Loucy (cell line): Measurements from ENCODE around the gene IL17C.

Experiments
- EZH2phosphoT487 ChIP-seq: fragments of 200-600 bp; IDR thresholded peaks from 2 replicates; pipeline ENCODE4 v1.6.1; 2018; ENCODE audit warnings: antibody characterized with exemption, mild to moderate bottlenecking, moderate library complexity, borderline replicate concordance
- TF ChIP-seq, protein P1 (sequence below): fragments of 200-600 bp; sonication (generic); conservative IDR thresholded peaks from 2 replicates; pipeline ENCODE4 v1.5.1; 2014; ENCODE audit warnings: mild to moderate bottlenecking, antibody characterized with exemption, low read length

DNA sequence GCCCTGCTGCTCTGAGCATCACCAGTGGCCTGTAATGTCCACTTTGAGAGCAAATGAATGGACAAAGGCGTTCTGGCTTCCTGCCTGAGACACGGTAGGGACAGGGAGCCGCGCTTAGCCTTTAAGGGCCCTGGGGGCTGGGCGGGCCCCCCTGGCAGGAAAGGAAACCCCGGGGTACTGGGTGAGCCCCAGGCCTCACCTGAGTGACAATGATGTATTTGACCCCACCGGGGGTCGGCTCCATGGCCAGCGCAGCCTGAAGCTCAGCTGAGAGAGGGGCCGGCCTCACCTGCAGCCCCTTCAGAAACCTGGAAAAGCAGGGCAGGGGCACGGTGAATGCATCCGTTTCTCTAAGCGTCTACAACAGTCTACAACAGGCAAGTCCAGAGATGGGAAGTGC, 14.7 kb downstream of the IL17C start:
- TF ChIP-seq, protein P1, sequence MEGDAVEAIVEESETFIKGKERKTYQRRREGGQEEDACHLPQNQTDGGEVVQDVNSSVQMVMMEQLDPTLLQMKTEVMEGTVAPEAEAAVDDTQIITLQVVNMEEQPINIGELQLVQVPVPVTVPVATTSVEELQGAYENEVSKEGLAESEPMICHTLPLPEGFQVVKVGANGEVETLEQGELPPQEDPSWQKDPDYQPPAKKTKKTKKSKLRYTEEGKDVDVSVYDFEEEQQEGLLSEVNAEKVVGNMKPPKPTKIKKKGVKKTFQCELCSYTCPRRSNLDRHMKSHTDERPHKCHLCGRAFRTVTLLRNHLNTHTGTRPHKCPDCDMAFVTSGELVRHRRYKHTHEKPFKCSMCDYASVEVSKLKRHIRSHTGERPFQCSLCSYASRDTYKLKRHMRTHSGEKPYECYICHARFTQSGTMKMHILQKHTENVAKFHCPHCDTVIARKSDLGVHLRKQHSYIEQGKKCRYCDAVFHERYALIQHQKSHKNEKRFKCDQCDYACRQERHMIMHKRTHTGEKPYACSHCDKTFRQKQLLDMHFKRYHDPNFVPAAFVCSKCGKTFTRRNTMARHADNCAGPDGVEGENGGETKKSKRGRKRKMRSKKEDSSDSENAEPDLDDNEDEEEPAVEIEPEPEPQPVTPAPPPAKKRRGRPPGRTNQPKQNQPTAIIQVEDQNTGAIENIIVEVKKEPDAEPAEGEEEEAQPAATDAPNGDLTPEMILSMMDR, result no peak
- TF ChIP-seq EZH2phosphoT487, result no peak
